ENCODE measurements around the gene CD81.

Gene CD81

DNA sequence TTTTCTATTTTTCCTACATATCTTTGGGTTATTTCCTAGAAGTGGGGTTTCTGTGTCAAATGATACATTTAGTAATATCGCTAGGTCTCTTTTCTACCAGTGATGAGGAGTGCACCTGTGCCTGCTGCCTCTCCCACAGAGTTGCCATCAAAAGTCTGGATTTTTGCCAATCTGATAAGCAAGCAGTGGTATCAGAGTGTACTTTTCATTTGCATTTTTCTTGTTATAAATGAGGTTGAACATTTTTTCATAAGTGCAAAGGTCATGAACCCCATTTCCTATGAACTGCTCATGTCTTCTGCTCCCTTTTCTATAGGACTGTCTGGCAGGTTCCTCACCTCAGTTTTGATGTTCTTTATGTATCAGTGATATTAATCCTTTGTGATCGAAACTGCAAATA, 65.5 kb downstream of the CD81 start:
- peak in 1 of 3 experiments; percentile 21 for DNase-seq

GRCh38 chr11:2443406-2443805, 66.3 kb downstream of the CD81 start:
- no peak for DNase-seq

DNA sequence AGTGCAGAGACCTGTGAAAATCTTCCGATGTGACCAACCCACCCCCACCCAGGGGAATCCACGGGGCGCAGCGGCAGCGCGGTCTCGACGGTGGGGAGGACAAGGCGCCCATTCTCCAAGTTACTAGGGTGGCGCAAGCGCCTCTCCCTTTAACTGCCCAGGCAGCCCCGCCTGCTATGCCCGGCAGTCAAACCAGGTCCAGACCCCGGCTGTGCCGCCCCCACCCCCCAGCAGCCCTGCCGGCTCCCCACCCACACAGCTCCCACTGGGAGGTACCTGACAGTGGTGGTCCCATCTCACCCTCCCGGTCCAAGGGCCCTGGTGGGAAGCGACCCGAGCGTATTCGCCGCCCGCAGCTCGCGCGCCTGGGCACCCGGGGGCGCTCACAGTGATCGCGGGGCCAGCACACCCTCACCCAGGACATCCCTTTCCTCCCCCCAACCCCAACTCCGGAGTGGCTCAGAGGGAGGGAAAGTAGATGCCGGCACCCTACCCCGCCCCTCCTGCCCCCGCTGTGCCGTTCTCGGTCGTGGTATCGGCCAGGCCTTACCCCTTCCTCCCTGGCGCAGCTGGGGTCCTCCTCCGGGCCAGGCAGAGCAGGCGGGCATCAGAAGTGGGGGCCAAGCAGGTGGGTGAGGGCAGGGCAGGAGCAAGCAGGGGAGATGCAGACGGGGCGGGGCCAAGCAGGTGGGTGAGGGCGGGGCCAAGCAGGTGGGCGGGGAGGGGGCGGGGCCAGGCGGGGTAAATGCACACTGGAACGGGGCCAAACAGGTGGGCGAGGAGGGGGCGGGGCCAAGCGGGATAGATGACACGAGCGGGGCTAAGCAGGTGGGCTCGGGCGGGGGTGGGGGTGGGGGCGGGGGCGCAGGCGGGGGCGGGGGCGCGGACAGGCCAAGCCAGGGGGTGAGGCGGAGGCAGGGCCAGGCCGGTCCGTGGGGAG, 67.0 kb downstream of the CD81 start, which contains the start of gene TRPM5:
Gene TRPM5 (minus strand): TSS at position 634 of the 940 bp plus-strand sequence. CDS start 21,478 bp downstream, outside the sequence.
- DNase-seq, result peak in 2 of 3 experiments; percentile 47 to 71

DNA sequence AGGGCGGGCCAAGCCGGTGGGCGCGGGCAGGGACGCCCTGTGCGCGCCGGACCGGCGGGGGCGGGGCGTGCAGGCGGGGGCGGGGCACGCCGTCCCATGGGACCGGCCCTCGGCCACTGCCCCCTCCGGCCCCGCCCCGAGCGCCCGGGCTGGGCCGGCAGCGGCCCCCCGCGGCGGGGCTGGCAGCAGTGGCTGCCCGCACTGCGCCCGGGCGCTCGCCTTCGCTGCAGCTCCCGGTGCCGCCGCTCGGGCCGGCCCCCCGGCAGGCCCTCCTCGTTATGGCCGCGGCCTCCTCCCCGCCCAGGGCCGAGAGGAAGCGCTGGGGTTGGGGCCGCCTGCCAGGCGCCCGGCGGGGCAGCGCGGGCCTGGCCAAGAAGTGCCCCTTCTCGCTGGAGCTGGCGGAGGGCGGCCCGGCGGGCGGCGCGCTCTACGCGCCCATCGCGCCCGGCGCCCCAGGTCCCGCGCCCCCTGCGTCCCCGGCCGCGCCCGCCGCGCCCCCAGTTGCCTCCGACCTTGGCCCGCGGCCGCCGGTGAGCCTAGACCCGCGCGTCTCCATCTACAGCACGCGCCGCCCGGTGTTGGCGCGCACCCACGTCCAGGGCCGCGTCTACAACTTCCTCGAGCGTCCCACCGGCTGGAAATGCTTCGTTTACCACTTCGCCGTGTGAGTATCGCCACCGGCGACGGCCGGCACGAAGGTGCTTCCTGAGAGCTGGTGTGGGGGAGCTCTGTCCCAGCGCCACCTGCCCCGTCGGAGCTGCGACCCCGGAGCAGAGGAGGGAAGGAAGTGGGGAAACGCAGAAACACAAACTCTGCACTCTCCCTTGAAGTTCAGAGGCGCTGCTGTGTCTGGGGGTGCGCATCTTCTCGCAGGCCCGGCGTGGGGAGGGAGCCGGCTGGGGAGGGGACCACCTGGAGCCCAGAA, 68.0 kb downstream of the CD81 start, which contains the start of gene KCNQ1:
Gene KCNQ1 (plus strand): TSS at position 188 of the 925 bp plus-strand sequence. CDS start 91 bp downstream, at position 279.
- peak in 2 of 3 experiments; percentile 64 to 71 for DNase-seq

DNA sequence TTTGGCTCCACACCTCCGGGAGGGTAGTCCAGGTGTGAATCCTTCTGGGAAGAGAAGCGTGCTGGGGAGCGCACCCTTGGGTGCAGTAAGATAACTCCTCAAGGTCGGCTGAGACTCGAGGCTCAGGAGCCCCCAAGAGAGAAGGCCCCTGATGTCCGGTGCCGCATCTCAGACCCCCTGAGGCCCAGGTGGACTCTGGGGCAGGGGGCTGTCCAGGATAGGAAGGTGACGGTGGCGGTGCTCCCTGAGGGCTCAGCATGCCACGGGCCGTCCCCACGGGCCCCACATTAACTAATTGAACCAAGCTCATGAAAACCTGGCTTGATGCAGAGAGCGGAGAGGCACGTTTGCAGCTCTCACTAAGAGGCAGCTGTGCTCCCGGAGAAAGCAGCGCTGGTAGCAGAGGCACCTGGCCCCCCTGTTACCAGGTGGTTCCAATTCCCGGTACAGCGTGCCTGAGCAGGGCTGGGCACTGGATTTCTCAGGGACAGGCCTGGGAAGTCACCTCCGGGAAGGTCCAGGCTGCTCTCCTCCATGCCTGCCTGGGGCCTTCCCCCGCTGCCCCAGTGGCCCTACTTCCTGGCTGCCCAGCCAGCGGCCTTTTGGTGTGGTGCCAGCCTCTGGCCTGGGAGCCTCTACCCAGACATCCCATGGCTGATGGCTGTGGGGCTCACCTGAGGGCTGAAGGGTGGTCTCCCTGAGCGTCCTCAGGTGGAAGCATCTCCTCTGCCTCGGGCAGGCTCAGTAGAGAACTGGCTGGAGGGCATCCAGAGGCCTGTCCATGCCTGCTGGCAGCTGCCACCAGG, 68.8 kb downstream of the CD81 start:
- DNase-seq, result peak in 2 of 3 experiments; percentile 23 to 37

DNA sequence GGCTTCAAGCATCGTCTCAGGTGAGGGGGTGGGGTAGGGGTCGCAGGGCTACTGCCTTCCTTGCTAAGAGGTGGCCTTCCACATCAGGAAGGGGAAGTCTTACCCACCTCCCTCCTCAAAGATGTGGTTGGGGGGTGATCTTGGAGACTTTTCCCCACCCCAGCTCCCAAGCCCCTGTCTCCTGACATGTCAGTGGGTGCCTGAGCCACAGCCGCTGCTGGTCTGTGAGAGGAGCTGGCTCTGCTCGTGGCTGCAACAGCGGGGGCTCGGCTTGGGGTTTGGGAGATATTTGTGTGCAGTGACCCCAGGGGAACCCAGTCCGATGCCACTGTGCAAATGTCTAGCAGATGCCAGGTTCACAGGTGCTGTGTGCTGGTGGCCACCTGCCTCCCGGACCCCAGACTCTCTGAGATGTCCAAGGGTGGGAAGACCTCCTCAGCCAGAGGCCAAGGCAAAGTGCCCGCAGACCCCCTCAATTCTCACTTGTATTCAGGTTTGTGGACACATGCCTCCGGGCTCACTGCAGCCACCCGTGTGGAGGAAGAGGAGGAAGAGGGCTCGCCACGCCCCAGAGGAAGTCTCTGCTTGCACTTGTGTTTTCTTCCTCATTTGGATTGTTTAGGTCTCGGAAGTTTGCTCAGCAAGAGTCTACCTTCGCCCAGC, 69.6 kb downstream of the CD81 start:
- no peak for DNase-seq

All from NCI-H1417 (cell line).